ENCODE data around the gene CCNY.

DNA sequence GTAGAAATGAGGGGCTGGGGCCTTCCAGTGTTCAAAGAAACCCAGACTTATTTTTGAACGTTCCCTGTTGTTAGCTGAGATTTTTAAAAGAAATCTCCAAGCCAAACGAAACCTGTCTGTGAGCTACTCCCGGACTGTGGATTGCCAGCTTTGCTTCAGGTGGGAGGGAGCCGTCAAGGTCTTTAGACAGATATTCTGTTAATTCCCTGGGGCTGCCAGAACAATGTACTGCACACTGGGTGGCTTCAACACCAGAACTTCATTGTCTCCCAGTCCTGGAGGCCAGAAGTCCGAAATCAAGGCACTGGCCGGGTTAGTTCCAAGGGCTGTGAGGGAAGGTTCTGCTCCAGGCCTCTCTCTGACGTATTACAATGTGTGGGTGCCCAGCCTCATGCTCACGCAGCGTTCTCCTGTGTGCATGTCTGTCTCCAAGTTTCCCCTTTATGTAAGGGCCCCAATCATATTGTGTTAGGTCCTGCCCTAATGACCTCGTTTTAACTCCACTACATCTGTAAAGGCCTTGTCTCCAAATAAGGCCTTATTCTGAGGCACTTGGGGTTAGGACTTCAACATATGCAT is 208.9 kb downstream of the CCNY start:
- TF ChIP-seq, protein P1, sequence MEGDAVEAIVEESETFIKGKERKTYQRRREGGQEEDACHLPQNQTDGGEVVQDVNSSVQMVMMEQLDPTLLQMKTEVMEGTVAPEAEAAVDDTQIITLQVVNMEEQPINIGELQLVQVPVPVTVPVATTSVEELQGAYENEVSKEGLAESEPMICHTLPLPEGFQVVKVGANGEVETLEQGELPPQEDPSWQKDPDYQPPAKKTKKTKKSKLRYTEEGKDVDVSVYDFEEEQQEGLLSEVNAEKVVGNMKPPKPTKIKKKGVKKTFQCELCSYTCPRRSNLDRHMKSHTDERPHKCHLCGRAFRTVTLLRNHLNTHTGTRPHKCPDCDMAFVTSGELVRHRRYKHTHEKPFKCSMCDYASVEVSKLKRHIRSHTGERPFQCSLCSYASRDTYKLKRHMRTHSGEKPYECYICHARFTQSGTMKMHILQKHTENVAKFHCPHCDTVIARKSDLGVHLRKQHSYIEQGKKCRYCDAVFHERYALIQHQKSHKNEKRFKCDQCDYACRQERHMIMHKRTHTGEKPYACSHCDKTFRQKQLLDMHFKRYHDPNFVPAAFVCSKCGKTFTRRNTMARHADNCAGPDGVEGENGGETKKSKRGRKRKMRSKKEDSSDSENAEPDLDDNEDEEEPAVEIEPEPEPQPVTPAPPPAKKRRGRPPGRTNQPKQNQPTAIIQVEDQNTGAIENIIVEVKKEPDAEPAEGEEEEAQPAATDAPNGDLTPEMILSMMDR (IDR thresholded peaks at IDR 0.05) = no peak
- TF ChIP-seq POLR2A (IDR thresholded peaks at IDR 0.05) = no peak
- TF ChIP-seq POLR2AphosphoS5 (IDR thresholded peaks at IDR 0.05) = no peak
